Effector memory CD8-positive, alpha-beta T cell (primary cell): ENCODE results near the gene MCEMP1.

ENCODE experiments used
- ATAC-seq: fragments of 150-1000 bp; cut with Tn5 transposase; replicated peaks from 2 replicates; pipeline ENCODE4 v1.10.0; 2021; ENCODE audit warnings: mild to moderate bottlenecking, moderate library complexity
- DNase-seq, 3 experiments: peaks; one replicate each; pipeline ENCODE4 v3.0.0; 2021
- H3K27ac Mint-ChIP-seq, 2 donors: one replicate each; pipeline ENCODE4 v1.8.0; 2022; ENCODE audit warnings: mild to moderate bottlenecking in 2 of 2, mixed read lengths in 2 of 2, moderate library complexity in 2 of 2
- H3K27me3 Mint-ChIP-seq, 2 donors: one replicate each; pipeline ENCODE4 v1.8.0; 2022; ENCODE audit warnings: mixed read lengths in 2 of 2
- H3K36me3 Mint-ChIP-seq: one replicate; pipeline ENCODE4 v1.8.0; 2022; ENCODE audit warnings: mild to moderate bottlenecking, moderate library complexity, mixed read lengths; ENCODE audit not compliant: insufficient read depth
- H3K4me1 Mint-ChIP-seq, 2 donors: one replicate each; pipeline ENCODE4 v1.8.0; 2022; ENCODE audit warnings: low read depth in 2 of 2, mixed read lengths in 2 of 2
- H3K4me3 Mint-ChIP-seq, 2 donors: one replicate each; pipeline ENCODE4 v1.8.0; 2022; ENCODE audit warnings: mild to moderate bottlenecking in 2 of 2, mixed read lengths in 2 of 2, moderate library complexity in 2 of 2
- H3K9me3 Mint-ChIP-seq, 2 donors: one replicate each; pipeline ENCODE4 v1.8.0; 2022; ENCODE audit warnings: mixed read lengths in 2 of 2

Gene MCEMP1

GRCh38 chr19:7648265-7649014 lies 28.4 kb upstream of the MCEMP1 start:
- Mint-ChIP-seq H3K4me1 (peaks cover 9 to 11% of the 10 kb centered on the region in 2 donors), H3K27me3 (no peaks in the 10 kb centered on the region), H3K36me3 (peaks cover 14% of the 10 kb centered on the region), H3K4me3 (no peak overlapping the region), H3K9me3 (no peaks in the 10 kb centered on the region), H3K27ac (no peak overlapping the region)
- ATAC-seq (no peak), DNase-seq (no peak)

GRCh38 chr19:7650148-7650547 lies 26.7 kb upstream of the MCEMP1 start:
- no peak overlapping the region for H3K27ac Mint-ChIP-seq
- no peak overlapping the region for H3K4me3 Mint-ChIP-seq
- no peak for DNase-seq

GRCh38 chr19:7652061-7652641 lies 24.7 kb upstream of the MCEMP1 start:
- ATAC-seq: peak; percentile 99

More at GRCh38 chr19:7650148-7650547, 26.7 kb upstream of the MCEMP1 start:
- no peaks in the 10 kb centered on the region for H3K27me3 Mint-ChIP-seq
- H3K4me1 Mint-ChIP-seq: peaks cover 9 to 11% of the 10 kb centered on the region in 2 donors
- no peak for ATAC-seq
- H3K36me3 Mint-ChIP-seq: peaks cover 5% of the 10 kb centered on the region
- no peaks in the 10 kb centered on the region for H3K9me3 Mint-ChIP-seq

GRCh38 chr19:7654401-7654800 lies 22.5 kb upstream of the MCEMP1 start:
- Mint-ChIP-seq H3K4me3 (no peak overlapping the region), H3K27ac (no peak overlapping the region)

More at GRCh38 chr19:7652061-7652641, 24.7 kb upstream of the MCEMP1 start:
- Mint-ChIP-seq H3K27me3 (no peaks in the 10 kb centered on the region), H3K4me3 (peak overlapping the region; percentile 74 to 85), H3K9me3 (no peaks in the 10 kb centered on the region), H3K27ac (peak overlapping the region; percentile 68 to 96), H3K36me3 (peaks cover 8% of the 10 kb centered on the region), H3K4me1 (peaks cover 9 to 11% of the 10 kb centered on the region in 2 donors)
- peak; percentile 89 to 91 (median 90) for DNase-seq

GRCh38 chr19:7655581-7655980 lies 21.3 kb upstream of the MCEMP1 start:
- H3K27ac Mint-ChIP-seq: peak overlapping the region; percentile 6 to 64

More at GRCh38 chr19:7654401-7654800, 22.5 kb upstream of the MCEMP1 start:
- no peaks in the 10 kb centered on the region for H3K9me3 Mint-ChIP-seq
- H3K27me3 Mint-ChIP-seq: no peaks in the 10 kb centered on the region
- ATAC-seq (no peak), DNase-seq (no peak)
- H3K4me1 Mint-ChIP-seq: peaks cover 14 to 16% of the 10 kb centered on the region in 2 donors
- H3K36me3 Mint-ChIP-seq: peaks cover 8% of the 10 kb centered on the region

GRCh38 chr19:7657131-7657751 lies 19.6 kb upstream of the MCEMP1 start:
- no peak for DNase-seq
- Mint-ChIP-seq H3K27me3 (peaks cover 0 to 8% of the 10 kb centered on the region in 2 donors), H3K27ac (no peak overlapping the region), H3K4me3 (no peak overlapping the region), H3K36me3 (peaks cover 7% of the 10 kb centered on the region), H3K4me1 (peaks cover 10 to 13% of the 10 kb centered on the region in 2 donors), H3K9me3 (no peaks in the 10 kb centered on the region)
- ATAC-seq: peak; percentile 62

More at GRCh38 chr19:7655581-7655980, 21.3 kb upstream of the MCEMP1 start:
- no peak for ATAC-seq
- Mint-ChIP-seq H3K36me3 (peaks cover 11% of the 10 kb centered on the region), H3K4me3 (no peak overlapping the region), H3K4me1 (peaks cover 14 to 16% of the 10 kb centered on the region in 2 donors), H3K9me3 (no peaks in the 10 kb centered on the region), H3K27me3 (no peaks in the 10 kb centered on the region)
- DNase-seq: no peak

GRCh38 chr19:7658219-7658686 lies 18.6 kb upstream of the MCEMP1 start:
- ATAC-seq (peak; percentile 76), DNase-seq (no peak)
- H3K4me3 Mint-ChIP-seq: peak overlapping the region; percentile 53 to 56
- no peaks in the 10 kb centered on the region for H3K9me3 Mint-ChIP-seq
- peaks cover 0 to 9% of the 10 kb centered on the region in 2 donors for H3K27me3 Mint-ChIP-seq
- peaks cover 7% of the 10 kb centered on the region for H3K36me3 Mint-ChIP-seq
- peaks cover 5 to 6% of the 10 kb centered on the region in 2 donors for H3K4me1 Mint-ChIP-seq
- H3K27ac Mint-ChIP-seq: peak overlapping the region in 1 of 2 donors; percentile 46

- Mint-ChIP-seq H3K36me3 (peaks cover 2% of the 10 kb centered on the region), H3K27ac (no peak overlapping the region), H3K9me3 (no peaks in the 10 kb centered on the region), H3K27me3 (peaks cover 14 to 23% of the 10 kb centered on the region in 2 donors), H3K4me3 (no peak overlapping the region), H3K4me1 (peaks cover 4 to 5% of the 10 kb centered on the region in 2 donors)
- no peak for DNase-seq
- ATAC-seq: no peak
Observed at GRCh38 chr19:7661744-7662538, 14.9 kb upstream of the MCEMP1 start.

- Mint-ChIP-seq H3K36me3 (peaks cover 9% of the 10 kb centered on the region), H3K27ac (no peak overlapping the region), H3K4me1 (peaks cover 2 to 4% of the 10 kb centered on the region in 2 donors), H3K4me3 (no peak overlapping the region), H3K9me3 (no peaks in the 10 kb centered on the region), H3K27me3 (peaks cover 18 to 27% of the 10 kb centered on the region in 2 donors)
- ATAC-seq (no peak), DNase-seq (no peak)
Observed at GRCh38 chr19:7662657-7663056, 14.2 kb upstream of the MCEMP1 start.

GRCh38 chr19:7663706-7664105 lies 13.2 kb upstream of the MCEMP1 start:
- DNase-seq (no peak), ATAC-seq (no peak)
- H3K4me1 Mint-ChIP-seq: no peaks in the 10 kb centered on the region
- H3K9me3 Mint-ChIP-seq: no peaks in the 10 kb centered on the region
- no peak overlapping the region for H3K27ac Mint-ChIP-seq
- H3K4me3 Mint-ChIP-seq: no peak overlapping the region
- peaks cover 9% of the 10 kb centered on the region for H3K36me3 Mint-ChIP-seq
- peaks cover 18 to 32% of the 10 kb centered on the region in 2 donors for H3K27me3 Mint-ChIP-seq

GRCh38 chr19:7665076-7665475 lies 11.8 kb upstream of the MCEMP1 start:
- H3K4me3 Mint-ChIP-seq: no peak overlapping the region
- H3K4me1 Mint-ChIP-seq: peaks cover under 1 to 3% of the 10 kb centered on the region in 2 donors
- H3K27ac Mint-ChIP-seq: no peak overlapping the region
- no peak for ATAC-seq
- DNase-seq: no peak
- H3K27me3 Mint-ChIP-seq: peaks cover 27 to 45% of the 10 kb centered on the region in 2 donors
- H3K36me3 Mint-ChIP-seq: peaks cover 7% of the 10 kb centered on the region
- H3K9me3 Mint-ChIP-seq: no peaks in the 10 kb centered on the region

GRCh38 chr19:7668842-7669241 lies 8.0 kb upstream of the MCEMP1 start, which contains the start of gene RETN:
Gene RETN (plus strand): TSS chr19:7669049. CDS start chr19:7669327, 278 bp downstream.
- peaks cover 5 to 11% of the 10 kb centered on the region in 2 donors for H3K4me1 Mint-ChIP-seq
- H3K27ac Mint-ChIP-seq: no peak within 1 kb of the TSS
- DNase-seq: no peak
- no peaks in the 10 kb centered on the region for H3K9me3 Mint-ChIP-seq
- peaks cover 7% of the 10 kb centered on the region for H3K36me3 Mint-ChIP-seq
- peaks cover 56 to 74% of the 10 kb centered on the region in 2 donors for H3K27me3 Mint-ChIP-seq
- H3K4me3 Mint-ChIP-seq: no peak within 1 kb of the TSS
- no peak for ATAC-seq

GRCh38 chr19:7669641-7670040 lies 7.2 kb upstream of the MCEMP1 start:
- H3K36me3 Mint-ChIP-seq: peaks cover 7% of the 10 kb centered on the region
- no peak for ATAC-seq
- H3K27me3 Mint-ChIP-seq: peaks cover 64 to 81% of the 10 kb centered on the region in 2 donors
- peaks cover 5 to 11% of the 10 kb centered on the region in 2 donors for H3K4me1 Mint-ChIP-seq
- no peak overlapping the region for H3K4me3 Mint-ChIP-seq
- no peak overlapping the region for H3K27ac Mint-ChIP-seq
- no peak for DNase-seq
- H3K9me3 Mint-ChIP-seq: no peaks in the 10 kb centered on the region
